ENCODE results near the gene BARX2. TPM values are rescaled to one million over a fixed set of nuclear protein-coding genes. Genes with fewer than 3 reads are reported as not detected.

BARX2 gene
- total RNA-seq, 1 experiment from 2014 or later, result not detected

- in situ Hi-C loops (cut with HindIII; ENCODE audit: low pct_unique_long_range_greater_than_20kb, low sequenced_read_pairs), result no loop called here
- DNase-seq (ENCODE audit: low read depth, low spot score), result no peak
Observed at GRCh38 chr11:129425214-129425613, 49.6 kb downstream of the BARX2 start.

- in situ Hi-C loops (cut with HindIII; ENCODE audit: low pct_unique_long_range_greater_than_20kb, low sequenced_read_pairs), result no loop called here
- DNase-seq (ENCODE audit: low read depth, low spot score), result no peak
Observed at GRCh38 chr11:129426038-129426437, 50.4 kb downstream of the BARX2 start.

- in situ Hi-C loops (cut with HindIII; ENCODE audit: low pct_unique_long_range_greater_than_20kb, low sequenced_read_pairs), result no loop called here
- DNase-seq (ENCODE audit: low read depth, low spot score), result no peak
Observed at GRCh38 chr11:129426776-129427175, 51.1 kb downstream of the BARX2 start.

GRCh38 chr11:129427376-129427775 lies 51.7 kb downstream of the BARX2 start:
- in situ Hi-C loops (cut with HindIII; ENCODE audit: low pct_unique_long_range_greater_than_20kb, low sequenced_read_pairs), result no loop called here
- DNase-seq (ENCODE audit: low read depth, low spot score), result no peak

GRCh38 chr11:129427816-129428406 lies 52.3 kb downstream of the BARX2 start:
- in situ Hi-C loops (cut with HindIII; ENCODE audit: low pct_unique_long_range_greater_than_20kb, low sequenced_read_pairs), result no loop called here
- DNase-seq (ENCODE audit: low read depth, low spot score), result no peak

GRCh38 chr11:129428557-129428956 lies 52.9 kb downstream of the BARX2 start:
- in situ Hi-C loops (cut with HindIII; ENCODE audit: low pct_unique_long_range_greater_than_20kb, low sequenced_read_pairs), result no loop called here
- DNase-seq (ENCODE audit: low read depth, low spot score), result no peak

- no peak for DNase-seq (ENCODE audit: low read depth, low spot score)
- in situ Hi-C loops (cut with HindIII; ENCODE audit: low pct_unique_long_range_greater_than_20kb, low sequenced_read_pairs), result no loop called here
Observed at GRCh38 chr11:129434641-129435498, 59.2 kb downstream of the BARX2 start.

GRCh38 chr11:129435499-129436245 lies 60.0 kb downstream of the BARX2 start:
- DNase-seq (ENCODE audit: low read depth, low spot score), result no peak
- in situ Hi-C loops (cut with HindIII; ENCODE audit: low pct_unique_long_range_greater_than_20kb, low sequenced_read_pairs), result no loop called here

- no peak for DNase-seq (ENCODE audit: low read depth, low spot score)
- in situ Hi-C loops (cut with HindIII; ENCODE audit: low pct_unique_long_range_greater_than_20kb, low sequenced_read_pairs), result no loop called here
Observed at GRCh38 chr11:129436573-129436972, 60.9 kb downstream of the BARX2 start.

GRCh38 chr11:129440028-129440713 lies 64.5 kb downstream of the BARX2 start:
- DNase-seq (ENCODE audit: low read depth, low spot score), result no peak
- in situ Hi-C loops (cut with HindIII; ENCODE audit: low pct_unique_long_range_greater_than_20kb, low sequenced_read_pairs), result no loop called here

GRCh38 chr11:129442171-129442570 lies 66.5 kb downstream of the BARX2 start:
- in situ Hi-C loops (cut with HindIII; ENCODE audit: low pct_unique_long_range_greater_than_20kb, low sequenced_read_pairs), result no loop called here
- DNase-seq (ENCODE audit: low read depth, low spot score), result no peak

- no peak for DNase-seq (ENCODE audit: low read depth, low spot score)
- in situ Hi-C loops (cut with HindIII; ENCODE audit: low pct_unique_long_range_greater_than_20kb, low sequenced_read_pairs), result no loop called here
Observed at GRCh38 chr11:129443276-129443675, 67.6 kb downstream of the BARX2 start.

- no peak for DNase-seq (ENCODE audit: low read depth, low spot score)
- in situ Hi-C loops (cut with HindIII; ENCODE audit: low pct_unique_long_range_greater_than_20kb, low sequenced_read_pairs), result no loop called here
Observed at GRCh38 chr11:129444274-129444673, 68.6 kb downstream of the BARX2 start.

- DNase-seq (ENCODE audit: low read depth, low spot score), result peak; percentile 7
- in situ Hi-C loops (cut with HindIII; ENCODE audit: low pct_unique_long_range_greater_than_20kb, low sequenced_read_pairs), result no loop called here
Observed at GRCh38 chr11:129445226-129445625, 69.6 kb downstream of the BARX2 start.

- DNase-seq (ENCODE audit: low read depth, low spot score), result no peak
Observed at GRCh38 chr11:129446572-129446971, 70.9 kb downstream of the BARX2 start.

GRCh38 chr11:129447654-129448239 lies 72.1 kb downstream of the BARX2 start:
- in situ Hi-C loops (cut with HindIII; ENCODE audit: low pct_unique_long_range_greater_than_20kb, low sequenced_read_pairs), result no loop called here
- DNase-seq (ENCODE audit: low read depth, low spot score), result no peak

More at GRCh38 chr11:129446572-129446971, 70.9 kb downstream of the BARX2 start:
- in situ Hi-C loops (cut with HindIII; ENCODE audit: low pct_unique_long_range_greater_than_20kb, low sequenced_read_pairs), result no loop called here

GRCh38 chr11:129451524-129451923 lies 75.9 kb downstream of the BARX2 start:
- no peak for DNase-seq (ENCODE audit: low read depth, low spot score)
- in situ Hi-C loops (cut with HindIII; ENCODE audit: low pct_unique_long_range_greater_than_20kb, low sequenced_read_pairs), result no loop called here

Measured in SK-MEL-5 (cell line).